ENCODE data around the gene PCMT1. TPM values are rescaled to one million over a fixed set of nuclear protein-coding genes. Genes with fewer than 3 reads are reported as not detected.
"Not testable (repeated sequence)": the region's sequence is repeated elsewhere in the genome, so short reads cannot be mapped to it uniquely, and the experiment has no call there.

The PCMT1 gene
- total RNA-seq, 2 donors from 2014 or later, result 77.6 to 114 TPM

- no peaks in the 10 kb centered on the region for H3K36me3 ChIP-seq
- TF ChIP-seq CTCF (IDR thresholded peaks at IDR 0.05) (no peak), POLR2AphosphoS5 (IDR thresholded peaks at IDR 0.05) (no peak), POLR2A (IDR thresholded peaks at IDR 0.05) (no peak)
- no peaks in the 10 kb centered on the region for H3K27me3 ChIP-seq (replicated peaks; ENCODE audit: insufficient read depth)
- peaks cover 6% of the 10 kb centered on the region for H3K4me1 ChIP-seq (replicated peaks)
- H3K4me3 ChIP-seq, result no peak overlapping the region
- no peak for DNase-seq (ENCODE audit: low spot score)
- intact Hi-C loops (cut with DNase I), result no loop called here
- no peaks in the 10 kb centered on the region for H3K9me3 ChIP-seq
- no peak overlapping the region for H3K27ac ChIP-seq
- WGBS, result 98% methylated on average over 2 of the region's 2 CpGs
These were observed 94.9 kb downstream of the PCMT1 start for GRCh38 chr6:149844480-149844879.

- Histone ChIP-seq H3K9me3 (no peaks in the 10 kb centered on the region), H3K4me1 (replicated peaks) (peaks cover 6% of the 10 kb centered on the region), H3K4me3 (no peak overlapping the region), H3K27ac (no peak overlapping the region), H3K27me3 (replicated peaks; ENCODE audit: insufficient read depth) (no peaks in the 10 kb centered on the region), H3K36me3 (no peaks in the 10 kb centered on the region)
- 64% methylated on average over 3 of the region's 3 CpGs for WGBS
- intact Hi-C loops (cut with DNase I), result no loop called here
- DNase-seq (ENCODE audit: low spot score), result no peak
- TF ChIP-seq POLR2A (IDR thresholded peaks at IDR 0.05), result no peak
These were observed 96.0 kb downstream of the PCMT1 start for GRCh38 chr6:149845549-149845948.

GRCh38 chr6:149846321-149846720 is 96.8 kb downstream of the PCMT1 start:
- Histone ChIP-seq H3K27me3 (replicated peaks; ENCODE audit: insufficient read depth) (no peaks in the 10 kb centered on the region), H3K27ac (no peak overlapping the region), H3K9me3 (no peaks in the 10 kb centered on the region), H3K4me1 (replicated peaks) (peaks cover 6% of the 10 kb centered on the region), H3K36me3 (peaks cover 0 to 3% of the 10 kb centered on the region in 2 donors), H3K4me3 (no peak overlapping the region)
- TF ChIP-seq POLR2A (IDR thresholded peaks at IDR 0.05) (no peak), CTCF (IDR thresholded peaks at IDR 0.05) (no peak), POLR2AphosphoS5 (IDR thresholded peaks at IDR 0.05) (no peak)
- intact Hi-C loops (cut with DNase I), result no loop called here
- WGBS, result 54% methylated on average over 7 of the region's 7 CpGs
- DNase-seq (ENCODE audit: low spot score), result peak; percentile 39

- Histone ChIP-seq H3K9me3 (no peaks in the 10 kb centered on the region), H3K36me3 (peaks cover 0 to 3% of the 10 kb centered on the region in 2 donors), H3K4me3 (no peak overlapping the region), H3K27me3 (replicated peaks; ENCODE audit: insufficient read depth) (no peaks in the 10 kb centered on the region), H3K27ac (peak overlapping the region in 1 of 2 donors; percentile 36), H3K4me1 (replicated peaks) (peaks cover 6% of the 10 kb centered on the region)
- intact Hi-C loops (cut with DNase I), result no loop called here
- 77% methylated on average over 4 of the region's 4 CpGs for WGBS
- DNase-seq (ENCODE audit: low spot score), result no peak
- no peak for TF ChIP-seq POLR2AphosphoS5 (IDR thresholded peaks at IDR 0.05)
- TF ChIP-seq CTCF (IDR thresholded peaks at IDR 0.05), result no peak
- TF ChIP-seq POLR2A (IDR thresholded peaks at IDR 0.05), result no peak
These were observed 98.4 kb downstream of the PCMT1 start for GRCh38 chr6:149847939-149848267.

GRCh38 chr6:149848343-149848742 is 98.8 kb downstream of the PCMT1 start:
- WGBS, result 85% methylated on average over 4 of the region's 4 CpGs
- not testable (repeated sequence) for H3K27ac ChIP-seq

GRCh38 chr6:149851461-149852110 is 102.0 kb downstream of the PCMT1 start:
- DNase-seq (ENCODE audit: low spot score), result no peak
- H3K27me3 ChIP-seq (replicated peaks; ENCODE audit: insufficient read depth), result no peaks in the 10 kb centered on the region
- H3K36me3 ChIP-seq, result peaks cover 0 to 3% of the 10 kb centered on the region in 2 donors
- no peak overlapping the region for H3K27ac ChIP-seq
- no peaks in the 10 kb centered on the region for H3K9me3 ChIP-seq
- no peak for TF ChIP-seq POLR2A (IDR thresholded peaks at IDR 0.05)
- intact Hi-C loops (cut with DNase I), result no loop called here
- 90% methylated on average over 5 of the region's 5 CpGs for WGBS
- H3K4me1 ChIP-seq (replicated peaks), result peaks cover 12% of the 10 kb centered on the region
- no peak overlapping the region for H3K4me3 ChIP-seq

More at GRCh38 chr6:149848343-149848742, 98.8 kb downstream of the PCMT1 start:
- H3K4me1 ChIP-seq (replicated peaks); H3K27me3 ChIP-seq (replicated peaks; ENCODE audit: insufficient read depth); H3K36me3 ChIP-seq; H3K9me3 ChIP-seq; H3K4me3 ChIP-seq; DNase-seq (ENCODE audit: low spot score); intact Hi-C loops (cut with DNase I): not testable (repeated sequence)
